HL-60 (cell line): ENCODE data around the gene ITGAL.
"Not testable (repeated sequence)": the region's sequence is repeated elsewhere in the genome, so short reads cannot be mapped to it uniquely, and the experiment has no call there.

Source experiments
- DNase-seq, 2 experiments: peaks; one replicate each; pipeline ENCODE4 v3.0.0-alpha.2; 2010 to 2020; ENCODE audit warnings: low read depth in 1 of 2, low spot score in 1 of 2
- H3K27ac ChIP-seq: fragments of 250-450 bp; sonication (Bioruptor Pico); replicated peaks from 2 replicates; pipeline ENCODE4 v1.5.1; 2020; ENCODE audit warnings: mild to moderate bottlenecking, moderate library complexity
- H3K27me3 ChIP-seq: fragments of 250-450 bp; sonication (Bioruptor Pico); 2 replicates; pipeline ENCODE4 v1.5.1; 2021; ENCODE audit warnings: mild to moderate bottlenecking, moderate library complexity; ENCODE audit not compliant: insufficient read depth, poor library complexity, severe bottlenecking
- H3K4me3 ChIP-seq: replicated peaks from 2 replicates; pipeline ENCODE4 v1.5.1; 2011; ENCODE audit warnings: mild to moderate bottlenecking, control low read depth, low read length; ENCODE audit not compliant: insufficient read depth
- GABPA ChIP-seq: IDR thresholded peaks from 2 replicates; pipeline ENCODE4 v1.6.1; 2012; ENCODE audit warnings: low read depth
- POLR2AphosphoS5 ChIP-seq: IDR thresholded peaks from 2 replicates; pipeline ENCODE4 v1.6.1; 2012; ENCODE audit warnings: low read depth
- SPI1 ChIP-seq: IDR thresholded peaks from 2 replicates; pipeline ENCODE4 v1.6.1; 2012; ENCODE audit warnings: low read depth, mild to moderate bottlenecking, borderline replicate concordance
- TF ChIP-seq, protein P1 (sequence below): IDR thresholded peaks from one replicate; pipeline ENCODE4 v1.5.1; 2011; ENCODE audit warnings: low read length, control low read depth, inconsistent platforms; ENCODE audit not compliant: insufficient read depth
- TF ChIP-seq, protein P2 (sequence below): IDR thresholded peaks from 2 replicates; pipeline ENCODE4 v1.6.1; 2012; ENCODE audit warnings: low read depth; ENCODE audit not compliant: insufficient replicate concordance

Gene ITGAL

DNA sequence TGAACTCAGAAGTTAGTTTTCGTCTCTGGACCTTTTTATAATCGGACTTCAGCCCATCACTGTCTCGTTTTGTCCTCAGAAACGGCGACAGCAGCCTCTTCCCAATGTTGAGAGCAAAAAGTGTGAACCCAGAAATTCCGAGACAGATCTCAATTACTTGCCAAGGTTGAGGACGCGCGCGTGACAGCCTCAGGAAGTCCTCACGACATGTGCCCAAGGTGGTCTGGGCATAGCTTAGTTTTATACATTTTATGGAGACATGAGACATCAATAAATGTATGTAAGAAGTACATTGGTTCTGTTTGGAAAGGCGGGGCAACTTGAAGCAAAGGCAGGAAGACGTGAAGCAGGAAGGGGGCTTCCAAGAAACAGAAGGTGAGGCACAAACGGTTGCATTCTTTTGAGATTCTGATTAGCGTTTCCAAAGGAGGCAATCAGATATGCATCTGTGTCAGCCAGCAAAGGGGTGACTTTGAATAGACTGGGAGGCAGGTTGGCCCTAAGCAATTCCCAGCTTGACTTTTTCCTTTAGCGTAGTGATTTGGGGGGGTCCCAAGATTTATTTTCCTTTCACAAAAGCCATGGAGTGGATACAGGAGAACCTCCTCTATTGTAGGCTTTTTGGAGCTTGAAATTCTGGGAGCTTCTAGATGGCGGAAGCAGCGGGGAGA is 62.7 kb downstream of the ITGAL start:
- Histone ChIP-seq H3K4me3 (peak overlapping the region; percentile 56), H3K27me3 (no peaks in the 10 kb centered on the region), H3K27ac (peak overlapping the region; percentile 95)
- DNase-seq: no peak
- no peak for TF ChIP-seq SPI1
- TF ChIP-seq, protein P1, sequence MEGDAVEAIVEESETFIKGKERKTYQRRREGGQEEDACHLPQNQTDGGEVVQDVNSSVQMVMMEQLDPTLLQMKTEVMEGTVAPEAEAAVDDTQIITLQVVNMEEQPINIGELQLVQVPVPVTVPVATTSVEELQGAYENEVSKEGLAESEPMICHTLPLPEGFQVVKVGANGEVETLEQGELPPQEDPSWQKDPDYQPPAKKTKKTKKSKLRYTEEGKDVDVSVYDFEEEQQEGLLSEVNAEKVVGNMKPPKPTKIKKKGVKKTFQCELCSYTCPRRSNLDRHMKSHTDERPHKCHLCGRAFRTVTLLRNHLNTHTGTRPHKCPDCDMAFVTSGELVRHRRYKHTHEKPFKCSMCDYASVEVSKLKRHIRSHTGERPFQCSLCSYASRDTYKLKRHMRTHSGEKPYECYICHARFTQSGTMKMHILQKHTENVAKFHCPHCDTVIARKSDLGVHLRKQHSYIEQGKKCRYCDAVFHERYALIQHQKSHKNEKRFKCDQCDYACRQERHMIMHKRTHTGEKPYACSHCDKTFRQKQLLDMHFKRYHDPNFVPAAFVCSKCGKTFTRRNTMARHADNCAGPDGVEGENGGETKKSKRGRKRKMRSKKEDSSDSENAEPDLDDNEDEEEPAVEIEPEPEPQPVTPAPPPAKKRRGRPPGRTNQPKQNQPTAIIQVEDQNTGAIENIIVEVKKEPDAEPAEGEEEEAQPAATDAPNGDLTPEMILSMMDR: no peak
- TF ChIP-seq POLR2AphosphoS5: peak; percentile 84; the same call in 1 of the 2 replicates
- TF ChIP-seq, protein P2, sequence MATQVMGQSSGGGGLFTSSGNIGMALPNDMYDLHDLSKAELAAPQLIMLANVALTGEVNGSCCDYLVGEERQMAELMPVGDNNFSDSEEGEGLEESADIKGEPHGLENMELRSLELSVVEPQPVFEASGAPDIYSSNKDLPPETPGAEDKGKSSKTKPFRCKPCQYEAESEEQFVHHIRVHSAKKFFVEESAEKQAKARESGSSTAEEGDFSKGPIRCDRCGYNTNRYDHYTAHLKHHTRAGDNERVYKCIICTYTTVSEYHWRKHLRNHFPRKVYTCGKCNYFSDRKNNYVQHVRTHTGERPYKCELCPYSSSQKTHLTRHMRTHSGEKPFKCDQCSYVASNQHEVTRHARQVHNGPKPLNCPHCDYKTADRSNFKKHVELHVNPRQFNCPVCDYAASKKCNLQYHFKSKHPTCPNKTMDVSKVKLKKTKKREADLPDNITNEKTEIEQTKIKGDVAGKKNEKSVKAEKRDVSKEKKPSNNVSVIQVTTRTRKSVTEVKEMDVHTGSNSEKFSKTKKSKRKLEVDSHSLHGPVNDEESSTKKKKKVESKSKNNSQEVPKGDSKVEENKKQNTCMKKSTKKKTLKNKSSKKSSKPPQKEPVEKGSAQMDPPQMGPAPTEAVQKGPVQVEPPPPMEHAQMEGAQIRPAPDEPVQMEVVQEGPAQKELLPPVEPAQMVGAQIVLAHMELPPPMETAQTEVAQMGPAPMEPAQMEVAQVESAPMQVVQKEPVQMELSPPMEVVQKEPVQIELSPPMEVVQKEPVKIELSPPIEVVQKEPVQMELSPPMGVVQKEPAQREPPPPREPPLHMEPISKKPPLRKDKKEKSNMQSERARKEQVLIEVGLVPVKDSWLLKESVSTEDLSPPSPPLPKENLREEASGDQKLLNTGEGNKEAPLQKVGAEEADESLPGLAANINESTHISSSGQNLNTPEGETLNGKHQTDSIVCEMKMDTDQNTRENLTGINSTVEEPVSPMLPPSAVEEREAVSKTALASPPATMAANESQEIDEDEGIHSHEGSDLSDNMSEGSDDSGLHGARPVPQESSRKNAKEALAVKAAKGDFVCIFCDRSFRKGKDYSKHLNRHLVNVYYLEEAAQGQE: peak; percentile 62
- no peak for TF ChIP-seq GABPA

DNA sequence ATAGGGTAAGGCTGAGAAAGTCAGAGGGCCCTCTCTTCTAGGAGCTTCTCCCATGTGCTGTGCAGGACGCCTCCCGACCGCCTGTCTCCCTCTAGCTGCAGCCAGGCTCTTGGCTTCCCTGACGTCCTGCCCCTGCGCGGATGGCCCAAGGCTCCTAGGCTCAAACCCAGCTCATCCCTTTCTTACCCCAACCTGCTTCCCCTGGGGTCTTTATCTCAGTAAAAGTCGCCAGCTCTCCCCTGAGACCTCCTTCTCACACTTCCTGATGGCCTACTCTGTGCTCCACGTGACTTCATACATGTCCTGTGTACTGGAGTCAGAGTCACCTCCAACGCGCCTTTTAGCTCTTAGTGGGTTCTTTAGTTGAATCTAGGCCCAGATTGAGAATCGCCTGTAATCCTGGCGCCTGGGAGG is 63.2 kb downstream of the ITGAL start:
- H3K4me3 ChIP-seq: peak overlapping the region; percentile 56
- TF ChIP-seq POLR2AphosphoS5: peak; percentile 76
- TF ChIP-seq, protein P1: peak; percentile 19
- TF ChIP-seq, protein P2: no peak
- peak overlapping the region; percentile 95 for H3K27ac ChIP-seq

DNA sequence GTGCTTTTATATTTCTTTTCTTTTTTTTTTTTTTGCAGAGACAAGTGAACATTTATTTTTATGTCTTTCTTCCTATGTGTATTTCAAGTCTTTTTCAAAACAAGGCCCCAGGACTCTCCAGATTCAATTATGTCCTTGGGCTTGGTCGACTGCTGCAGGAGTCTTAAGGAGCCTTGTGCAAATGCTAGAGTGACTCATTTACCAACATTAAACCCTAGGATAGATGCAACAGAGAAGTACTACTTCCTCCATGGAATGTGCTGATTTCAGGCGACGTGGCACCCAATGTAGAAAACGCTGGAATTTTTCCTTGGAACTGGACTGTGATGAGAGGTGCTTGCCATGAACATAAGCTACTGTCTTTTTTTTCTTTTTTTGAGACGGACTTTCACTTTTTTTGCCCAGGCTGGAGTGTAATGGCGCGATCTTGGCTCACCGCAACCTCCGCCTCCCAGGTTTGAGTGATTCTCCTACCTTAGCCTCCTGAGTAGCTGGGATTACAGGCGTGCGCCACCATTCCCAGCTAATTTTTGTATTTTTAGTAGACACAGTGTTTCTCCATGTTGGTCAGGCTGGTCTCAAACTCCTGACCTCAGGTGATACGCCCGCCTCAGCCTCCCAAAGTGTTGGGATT is 64.0 kb downstream of the ITGAL start:
- not testable (repeated sequence) for DNase-seq, H3K27me3 ChIP-seq
- Histone ChIP-seq H3K27ac (peak overlapping the region; percentile 95), H3K4me3 (peak overlapping the region; percentile 56; the same call in 1 of the 2 replicates)

More for the DNA sequence above, 63.2 kb downstream of the ITGAL start:
- peak; percentile 64 to 86 for DNase-seq
- H3K27me3 ChIP-seq: no peaks in the 10 kb centered on the region

DNA sequence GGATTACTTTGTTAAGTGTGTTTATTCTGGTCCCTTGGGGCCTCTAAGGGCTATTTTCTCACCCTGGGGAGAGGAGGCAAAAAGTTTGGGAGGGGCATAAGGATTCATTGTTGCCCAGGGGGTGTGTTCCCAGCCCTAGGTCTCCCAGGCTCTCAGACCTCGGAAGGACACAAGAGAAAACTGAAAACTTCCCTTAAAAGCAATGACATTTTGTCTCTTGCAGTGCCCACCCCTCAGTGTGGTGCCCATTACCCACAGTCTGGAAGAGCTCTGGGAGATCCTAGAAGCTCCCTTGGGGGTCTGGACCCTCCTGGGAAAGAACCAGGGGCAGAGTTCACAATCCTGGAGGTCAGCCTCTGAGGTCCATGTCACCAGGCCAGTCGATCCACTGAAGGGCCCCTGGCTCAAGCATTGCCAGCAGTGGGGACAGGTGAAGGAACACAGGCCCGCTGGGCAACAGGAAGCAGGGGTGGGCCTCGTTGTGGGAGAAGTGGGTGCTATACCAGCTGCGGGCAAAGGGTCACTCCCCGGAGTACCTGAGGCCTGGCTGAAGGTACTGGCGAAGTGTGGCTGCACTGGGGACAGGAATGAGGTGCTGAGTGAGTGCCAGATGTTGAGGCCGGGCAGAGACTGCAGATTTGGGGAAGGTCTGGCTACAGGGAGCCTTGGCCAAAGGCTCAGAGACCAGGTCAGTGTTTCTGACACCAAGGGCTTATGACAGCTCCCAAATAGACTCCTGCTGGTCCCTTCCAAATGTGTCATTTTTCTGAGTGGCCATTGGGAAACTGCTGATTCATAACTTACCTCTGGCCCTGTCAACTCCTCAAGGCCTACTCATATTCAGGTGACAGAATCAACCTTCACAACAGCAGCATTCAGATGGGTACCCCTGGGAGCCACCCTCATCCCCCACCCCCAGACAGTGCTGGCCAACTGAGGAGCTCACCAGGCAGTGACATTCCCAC is 66.7 kb downstream of the ITGAL start:
- DNase-seq: no peak
- H3K27ac ChIP-seq: no peak overlapping the region
- H3K27me3 ChIP-seq: no peaks in the 10 kb centered on the region
- no peak overlapping the region for H3K4me3 ChIP-seq
- TF ChIP-seq POLR2AphosphoS5 (no peak), SPI1 (no peak), GABPA (no peak)
- TF ChIP-seq, protein P2: no peak
- TF ChIP-seq, protein P1: no peak
